ENCODE measurements around the gene CHMP6.

- TF ChIP-seq POLR2A (IDR thresholded peaks at IDR 0.05), result no peak
- TF ChIP-seq CTCF (IDR thresholded peaks at IDR 0.05), result no peak
Measured at GRCh38 chr17:81031566-81032550, 40.2 kb downstream of the CHMP6 start.

Data from esophagus squamous epithelium (tissue), 4 donors.